ENCODE data around the gene F2RL2. TPM values are rescaled to one million over a fixed set of nuclear protein-coding genes. Genes with fewer than 3 reads are reported as not detected.
"Not testable (repeated sequence)": the region's sequence is repeated elsewhere in the genome, so short reads cannot be mapped to it uniquely, and the experiment has no call there.

Gene F2RL2
- polyA plus RNA-seq, 3 donors: 0.77 to 1.4 (median 0.88) TPM

GRCh38 chr5:76625087-76625815 lies 2.0 kb upstream of the F2RL2 start:
- DNase-seq: no peak

- no peak for DNase-seq
Observed at GRCh38 chr5:76622076-76622475, 1.1 kb downstream of the F2RL2 start.

GRCh38 chr5:76620166-76620565 lies 3.0 kb downstream of the F2RL2 start:
- DNase-seq: no peak

- no peak for DNase-seq
Observed at GRCh38 chr5:76617675-76618074, 5.5 kb downstream of the F2RL2 start.

- DNase-seq: no peak
Observed at GRCh38 chr5:76617229-76617628, 6.0 kb downstream of the F2RL2 start.

- DNase-seq: no peak
Observed at GRCh38 chr5:76616206-76616605, 7.0 kb downstream of the F2RL2 start.

- no peak for DNase-seq
Observed at GRCh38 chr5:76615759-76616158, 7.4 kb downstream of the F2RL2 start.

- no peak for DNase-seq
Observed at GRCh38 chr5:76612942-76613341, 10.3 kb downstream of the F2RL2 start.

GRCh38 chr5:76610196-76610595 lies 13.0 kb downstream of the F2RL2 start:
- DNase-seq: no peak

- no peak for DNase-seq
Observed at GRCh38 chr5:76608833-76609232, 14.4 kb downstream of the F2RL2 start.

- peak; percentile 69 for DNase-seq
Observed at GRCh38 chr5:76607353-76607871, 15.8 kb downstream of the F2RL2 start.

- DNase-seq: no peak
Observed at GRCh38 chr5:76606701-76607100, 16.5 kb downstream of the F2RL2 start.

- no peak for DNase-seq
Observed at GRCh38 chr5:76604838-76605237, 18.4 kb downstream of the F2RL2 start.

- DNase-seq: not testable (repeated sequence)
Observed at GRCh38 chr5:76603991-76604390, 19.2 kb downstream of the F2RL2 start.

- DNase-seq: no peak
Observed at GRCh38 chr5:76602094-76602726, 21.0 kb downstream of the F2RL2 start.

GRCh38 chr5:76601470-76601869 lies 21.7 kb downstream of the F2RL2 start:
- no peak for DNase-seq

- no peak for DNase-seq
Observed at GRCh38 chr5:76600716-76601115, 22.5 kb downstream of the F2RL2 start.

GRCh38 chr5:76598531-76598930 lies 24.7 kb downstream of the F2RL2 start:
- DNase-seq: no peak

- DNase-seq: no peak
Observed at GRCh38 chr5:76595755-76596481, 27.3 kb downstream of the F2RL2 start.

- DNase-seq: no peak
Observed at GRCh38 chr5:76594107-76594506, 29.1 kb downstream of the F2RL2 start.

GRCh38 chr5:76592692-76593091 lies 30.5 kb downstream of the F2RL2 start:
- DNase-seq: no peak

GRCh38 chr5:76591366-76591765 lies 31.8 kb downstream of the F2RL2 start:
- no peak for DNase-seq

GRCh38 chr5:76590027-76590426 lies 33.2 kb downstream of the F2RL2 start:
- DNase-seq: no peak
